IPS-18c (cell line): ENCODE results near the gene ZPBP2.

Experiments
- H3K4me3 ChIP-seq: 2 replicates; pipeline ENCODE4 v1.7.0; 2013; ENCODE audit warnings: low read depth, mild to moderate bottlenecking, low read length, moderate library complexity; ENCODE audit not compliant: insufficient read depth
- H3K9me3 ChIP-seq: one replicate; pipeline ENCODE4 v1.6.1; 2013; ENCODE audit warnings: mild to moderate bottlenecking, low read length, moderate library complexity; ENCODE audit not compliant: control insufficient read depth, insufficient read depth

Gene ZPBP2, protein sequence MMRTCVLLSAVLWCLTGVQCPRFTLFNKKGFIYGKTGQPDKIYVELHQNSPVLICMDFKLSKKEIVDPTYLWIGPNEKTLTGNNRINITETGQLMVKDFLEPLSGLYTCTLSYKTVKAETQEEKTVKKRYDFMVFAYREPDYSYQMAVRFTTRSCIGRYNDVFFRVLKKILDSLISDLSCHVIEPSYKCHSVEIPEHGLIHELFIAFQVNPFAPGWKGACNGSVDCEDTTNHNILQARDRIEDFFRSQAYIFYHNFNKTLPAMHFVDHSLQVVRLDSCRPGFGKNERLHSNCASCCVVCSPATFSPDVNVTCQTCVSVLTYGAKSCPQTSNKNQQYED

GRCh38 chr17:39867880-39868553 is at the start of gene ZPBP2:
Gene ZPBP2, plus strand, starts transcription at chr17:39868202. Its CDS starts 153 bp downstream, at chr17:39868355.
- H3K9me3 ChIP-seq: peaks cover 2% of the 10 kb centered on the region
- H3K4me3 ChIP-seq: no peak within 1 kb of the TSS

- Histone ChIP-seq H3K9me3 (peaks cover 3% of the 10 kb centered on the region), H3K4me3 (no peak overlapping the region)
These were observed 49.5 kb upstream of the ZPBP2 start for GRCh38 chr17:39818358-39819000.

GRCh38 chr17:39820541-39820940 is 47.5 kb upstream of the ZPBP2 start:
- H3K4me3 ChIP-seq: no peak overlapping the region
- peaks cover 13% of the 10 kb centered on the region for H3K9me3 ChIP-seq

- H3K9me3 ChIP-seq: peaks cover 13% of the 10 kb centered on the region
- no peak overlapping the region for H3K4me3 ChIP-seq
These were observed 47.0 kb upstream of the ZPBP2 start for GRCh38 chr17:39820987-39821386.

DNA sequence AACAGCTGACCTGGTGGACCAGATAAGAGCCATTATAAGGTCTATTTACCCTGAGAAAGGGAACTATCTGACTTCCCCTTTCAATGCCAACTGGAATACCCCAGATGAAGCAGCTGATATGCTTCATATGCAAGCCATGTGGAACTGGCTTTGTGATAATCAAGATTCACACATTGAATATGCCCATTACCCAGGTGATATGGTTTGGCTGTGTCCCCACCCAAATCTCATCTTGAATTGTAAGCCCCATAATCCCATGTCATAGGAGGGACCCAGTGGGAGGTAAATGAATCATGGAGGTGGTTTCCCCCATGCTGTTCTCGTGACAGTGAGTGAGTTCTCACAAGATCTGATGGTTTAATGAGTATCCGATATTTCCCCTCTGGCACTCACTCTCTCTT is 46.0 kb upstream of the ZPBP2 start:
- H3K4me3 ChIP-seq: no peak overlapping the region
- H3K9me3 ChIP-seq: peaks cover 13% of the 10 kb centered on the region

DNA sequence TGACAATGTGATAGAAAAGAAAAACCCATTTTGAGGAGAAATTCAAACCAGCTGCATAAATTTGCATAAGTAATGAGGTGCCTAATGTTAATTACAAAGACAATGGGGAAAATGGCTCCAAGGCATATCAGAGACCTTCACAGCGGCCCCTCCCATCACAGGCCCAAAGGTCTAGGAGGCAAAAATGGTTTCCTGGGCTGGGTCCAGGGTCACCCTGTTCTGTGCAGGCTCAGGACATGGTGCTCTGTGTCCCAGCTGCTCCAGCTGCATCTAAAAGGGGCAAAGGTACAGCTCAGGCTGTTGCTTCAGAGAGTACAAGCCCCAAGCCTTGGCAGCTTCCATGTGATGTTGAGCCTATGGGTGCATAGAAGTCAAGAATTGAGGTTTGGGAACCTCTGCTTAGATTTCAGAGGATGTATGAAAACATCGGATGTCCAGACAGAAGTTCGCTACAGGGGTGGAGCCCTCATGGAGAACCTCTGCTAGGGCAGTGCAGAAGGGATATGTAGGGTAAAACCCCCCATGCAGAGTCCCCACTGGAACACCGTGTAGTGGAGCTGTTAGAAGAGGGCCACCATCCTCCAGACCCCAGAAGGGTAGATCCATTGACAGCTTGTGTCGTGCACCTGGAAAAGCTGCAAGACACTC is 44.5 kb upstream of the ZPBP2 start:
- H3K4me3 ChIP-seq: no peak overlapping the region
- H3K9me3 ChIP-seq: peaks cover 13% of the 10 kb centered on the region

- Histone ChIP-seq H3K4me3 (no peak overlapping the region), H3K9me3 (peaks cover 13% of the 10 kb centered on the region)
These were observed 41.7 kb upstream of the ZPBP2 start for GRCh38 chr17:39826334-39826733.

GRCh38 chr17:39828443-39828842 is 39.6 kb upstream of the ZPBP2 start:
- H3K9me3 ChIP-seq: peaks cover 10% of the 10 kb centered on the region
- no peak overlapping the region for H3K4me3 ChIP-seq

DNA sequence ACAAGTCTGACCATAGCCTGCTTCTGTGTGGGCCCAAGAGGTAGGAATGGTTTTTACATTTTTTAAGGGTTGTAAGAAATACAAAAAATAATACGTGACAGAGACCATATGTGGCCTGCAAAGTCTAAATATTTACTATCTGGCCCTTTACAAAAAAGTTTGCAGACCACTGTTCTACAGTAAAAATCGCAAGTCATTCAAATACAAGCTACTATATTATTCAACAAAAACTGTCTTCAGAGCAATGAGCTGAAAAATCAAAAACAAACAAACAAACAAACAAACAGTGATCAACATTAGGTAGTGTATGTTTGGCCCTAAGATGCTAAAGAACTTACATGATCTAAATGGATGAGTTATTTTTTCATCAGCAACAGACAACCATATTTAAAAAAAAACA is 36.4 kb upstream of the ZPBP2 start:
- Histone ChIP-seq H3K4me3 (no peak overlapping the region), H3K9me3 (peaks cover 4% of the 10 kb centered on the region)

- no peak overlapping the region for H3K4me3 ChIP-seq
- peaks cover 4% of the 10 kb centered on the region for H3K9me3 ChIP-seq
These were observed 34.0 kb upstream of the ZPBP2 start for GRCh38 chr17:39834017-39834416.

- Histone ChIP-seq H3K4me3 (no peak overlapping the region), H3K9me3 (peaks cover 4% of the 10 kb centered on the region)
These were observed 32.8 kb upstream of the ZPBP2 start for GRCh38 chr17:39835038-39835786.

- peaks cover 4% of the 10 kb centered on the region for H3K9me3 ChIP-seq
- H3K4me3 ChIP-seq: no peak overlapping the region
These were observed 31.9 kb upstream of the ZPBP2 start for GRCh38 chr17:39836117-39836516.

- H3K9me3 ChIP-seq: peaks cover 4% of the 10 kb centered on the region
- no peak overlapping the region for H3K4me3 ChIP-seq
These were observed 29.9 kb upstream of the ZPBP2 start for GRCh38 chr17:39838057-39838456.

- H3K4me3 ChIP-seq: no peak overlapping the region
- H3K9me3 ChIP-seq: peaks cover 4% of the 10 kb centered on the region
These were observed 29.2 kb upstream of the ZPBP2 start for GRCh38 chr17:39838784-39839183.

DNA sequence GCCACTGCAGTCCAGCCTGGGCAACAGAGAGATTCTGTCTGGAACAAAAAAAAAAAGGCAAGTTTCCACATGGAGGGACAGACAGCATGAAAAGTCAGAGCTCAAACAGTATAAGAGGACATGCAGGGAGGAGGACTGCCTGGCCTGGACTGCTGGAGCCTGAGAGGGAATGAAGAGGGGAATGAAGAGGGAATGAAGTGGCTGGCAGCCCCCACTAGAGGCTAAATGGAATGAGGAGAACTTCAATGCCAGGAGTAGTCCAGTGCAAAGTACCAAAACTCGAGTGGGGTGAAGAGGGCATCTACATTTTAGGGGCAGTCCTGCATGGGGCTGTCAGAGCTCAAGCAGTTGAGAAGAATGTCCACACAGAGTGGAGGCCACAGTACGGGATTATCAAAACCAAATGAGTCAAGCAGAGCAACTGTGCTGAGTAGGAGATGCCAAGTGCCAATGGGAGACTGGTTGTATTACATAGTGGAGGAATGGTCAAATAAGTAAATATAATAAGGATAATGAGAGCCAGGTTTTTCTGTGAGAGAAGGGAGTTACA is 26.8 kb upstream of the ZPBP2 start:
- H3K4me3 ChIP-seq: no peak overlapping the region
- H3K9me3 ChIP-seq: peaks cover under 1% of the 10 kb centered on the region

DNA sequence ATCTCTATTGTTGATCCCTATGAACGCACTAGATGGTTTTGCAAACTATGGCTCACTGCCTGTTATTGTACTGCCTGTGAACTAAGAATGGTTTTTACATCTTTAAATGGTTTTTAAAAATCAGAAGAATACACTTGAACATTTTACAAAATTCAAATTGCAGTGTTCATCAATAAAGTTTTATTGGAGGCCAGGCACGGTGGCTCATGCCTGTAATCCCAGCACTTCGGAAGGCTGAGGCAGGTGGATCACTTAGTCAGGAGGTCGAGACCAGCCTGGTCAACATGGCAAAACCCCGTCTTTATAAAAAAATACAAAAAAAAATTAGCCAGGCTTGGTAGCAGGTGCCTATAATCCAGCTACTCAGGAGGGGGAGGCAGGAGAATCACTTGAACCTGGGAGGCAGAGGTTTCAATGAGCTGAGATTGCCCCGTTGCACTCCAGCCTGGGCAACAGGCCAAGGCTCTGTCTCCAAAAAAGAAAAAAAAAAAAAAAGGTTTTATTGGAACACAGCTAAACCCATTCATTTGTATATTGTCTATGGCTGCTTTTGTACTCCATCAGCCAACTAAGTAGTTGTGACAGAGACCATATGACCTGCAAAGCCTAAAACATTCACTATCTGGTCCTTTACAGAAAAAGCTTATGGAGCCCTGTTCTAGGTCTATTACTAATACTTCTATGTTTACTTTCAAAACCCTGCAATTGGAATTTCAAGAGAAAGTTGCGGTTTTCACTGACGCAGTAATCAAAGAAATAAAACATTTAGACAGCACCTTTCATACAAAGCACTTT is 22.8 kb upstream of the ZPBP2 start:
- no peak overlapping the region for H3K4me3 ChIP-seq
- H3K9me3 ChIP-seq: no peaks in the 10 kb centered on the region
